GM23338 (cell line): Measurements from ENCODE around the gene DDX20. TPM values are rescaled to one million over a fixed set of nuclear protein-coding genes. Genes with fewer than 3 reads are reported as not detected.

Experiments
- ATAC-seq: fragments of 200-7000 bp; cut with Tn5 transposase; 3 replicates; pipeline ENCODE4 v1.9.1; 2020
- DNase-seq: peaks from one replicate; pipeline ENCODE4 v3.0.0-alpha.2; 2015; ENCODE audit warnings: low spot score
- H2AFZ ChIP-seq: fragments of 200-600 bp; sonication (generic); 2 replicates; pipeline ENCODE4 v1.8.0; 2016; ENCODE audit warnings: antibody characterized with exemption, mild to moderate bottlenecking, moderate library complexity
- H3F3A ChIP-seq: fragments of 200-600 bp; sonication (generic); replicated peaks from 2 replicates; pipeline ENCODE4 v1.8.0; 2017; ENCODE audit warnings: antibody characterized with exemption, mixed run types, low read depth
- H3K27ac ChIP-seq: fragments of 200-600 bp; sonication (generic); 2 replicates; pipeline ENCODE4 v1.6.1; 2016; ENCODE audit warnings: low read depth
- H3K27me3 ChIP-seq: fragments of 200-600 bp; sonication (generic); 2 replicates; pipeline ENCODE4 v1.8.0; 2016; ENCODE audit warnings: mild to moderate bottlenecking, mixed run types, moderate library complexity; ENCODE audit not compliant: insufficient read depth
- H3K36me3 ChIP-seq: fragments of 200-600 bp; sonication (generic); 2 replicates; pipeline ENCODE4 v1.8.0; 2016; ENCODE audit warnings: mild to moderate bottlenecking; ENCODE audit not compliant: insufficient read depth
- H3K4me1 ChIP-seq: fragments of 200-600 bp; sonication (generic); 2 replicates; pipeline ENCODE4 v1.8.0; 2016; ENCODE audit warnings: mild to moderate bottlenecking, moderate library complexity; ENCODE audit not compliant: insufficient read depth
- H3K4me2 ChIP-seq: fragments of 200-600 bp; sonication (generic); 2 replicates; pipeline ENCODE4 v1.7.1; 2017; ENCODE audit warnings: mixed run types
- H3K4me3 ChIP-seq: fragments of 200-600 bp; sonication (generic); 2 replicates; pipeline ENCODE4 v1.6.1; 2016; ENCODE audit warnings: mixed run types
- H3K79me2 ChIP-seq: fragments of 200-600 bp; sonication (generic); replicated peaks from 2 replicates; pipeline ENCODE4 v1.8.0; 2017; ENCODE audit warnings: mild to moderate bottlenecking; ENCODE audit not compliant: insufficient read depth
- H3K9me2 ChIP-seq: fragments of 200-600 bp; sonication (generic); 2 replicates; pipeline ENCODE4 v1.8.0; 2017; ENCODE audit not compliant: insufficient read depth
- H4K20me1 ChIP-seq: fragments of 200-600 bp; sonication (generic); replicated peaks from 2 replicates; pipeline ENCODE4 v1.8.0; 2017; ENCODE audit warnings: mild to moderate bottlenecking; ENCODE audit not compliant: insufficient read depth
- H3K27ac Mint-ChIP-seq: 2 replicates; pipeline ENCODE4 v1.8.0; 2020; ENCODE audit warnings: inconsistent platforms, mild to moderate bottlenecking, moderate library complexity, mixed read lengths
- H3K27me3 Mint-ChIP-seq: 3 replicates; pipeline ENCODE4 v1.8.0; 2022; ENCODE audit warnings: low read depth, mild to moderate bottlenecking, moderate library complexity, mixed read lengths, inconsistent platforms; ENCODE audit not compliant: insufficient read depth, poor library complexity
- H3K36me3 Mint-ChIP-seq: 3 replicates; pipeline ENCODE4 v1.8.0; 2021; ENCODE audit warnings: low read depth, mild to moderate bottlenecking, inconsistent platforms, moderate library complexity, mixed read lengths
- H3K4me1 Mint-ChIP-seq: 3 replicates; pipeline ENCODE4 v1.8.0; 2020; ENCODE audit warnings: mild to moderate bottlenecking, inconsistent platforms, mixed read lengths
- H3K4me3 Mint-ChIP-seq: 3 replicates; pipeline ENCODE4 v1.8.0; 2021; ENCODE audit warnings: moderate library complexity, mild to moderate bottlenecking, inconsistent platforms, mixed read lengths
- H3K9me3 Mint-ChIP-seq: 3 replicates; pipeline ENCODE4 v1.8.0; 2020; ENCODE audit warnings: moderate library complexity, mild to moderate bottlenecking, inconsistent platforms, mixed read lengths
- EZH2 ChIP-seq: fragments of 200-600 bp; sonication (generic); IDR thresholded peaks from one replicate; pipeline ENCODE4 v1.8.0; 2017; ENCODE audit warnings: antibody characterized with exemption, mild to moderate bottlenecking, low read depth; ENCODE audit not compliant: unreplicated experiment
- JUNB ChIP-seq: IDR thresholded peaks from one replicate; pipeline ENCODE4 v1.6.1; 2016; ENCODE audit warnings: antibody characterized with exemption; ENCODE audit not compliant: unreplicated experiment
- polyA plus RNA-seq: library from polyadenylated mRNA; unstranded; fragments of >200 nt; fragmentation: Nextera tagmentation; extraction: Ambion mirVana; gene quantifications from 2 replicates; pipeline ENCODE4 v1.2.1, GENCODE V29; 2016
- total RNA-seq: library from RNA; depleted of rRNA; stranded (reverse); fragments of >200 nt; shearing (Covaris generic); gene quantifications from 2 replicates; pipeline ENCODE4 v1.2.3, GENCODE V29; 2014
- TF ChIP-seq, protein P1 (sequence below), 2 experiments: fragments of 200-600 bp in 1 of 2; sonication (generic) in 1 of 2; conservative IDR thresholded peaks; 2 replicates each; pipeline versions ENCODE4 v1.5.1 to v1.6.1; 2016 to 2017; ENCODE audit warnings: antibody characterized with exemption in 2 of 2, low read depth in 2 of 2, mild to moderate bottlenecking in 2 of 2, moderate library complexity in 1 of 2
- TF ChIP-seq, protein P2 (sequence below): IDR thresholded peaks from 2 replicates; pipeline ENCODE4 v1.6.1; 2016; ENCODE audit warnings: antibody characterized with exemption
- TF ChIP-seq, protein P3 (sequence below): fragments of 250-450 bp; sonication (Bioruptor Pico); IDR thresholded peaks from 2 replicates; pipeline ENCODE4 v1.5.0; 2020; ENCODE audit warnings: mild to moderate bottlenecking, moderate library complexity

DDX20 gene
- total and polyA plus RNA-seq, 2 experiments from 2014 or later, result 11.9 to 54.4 TPM

DNA sequence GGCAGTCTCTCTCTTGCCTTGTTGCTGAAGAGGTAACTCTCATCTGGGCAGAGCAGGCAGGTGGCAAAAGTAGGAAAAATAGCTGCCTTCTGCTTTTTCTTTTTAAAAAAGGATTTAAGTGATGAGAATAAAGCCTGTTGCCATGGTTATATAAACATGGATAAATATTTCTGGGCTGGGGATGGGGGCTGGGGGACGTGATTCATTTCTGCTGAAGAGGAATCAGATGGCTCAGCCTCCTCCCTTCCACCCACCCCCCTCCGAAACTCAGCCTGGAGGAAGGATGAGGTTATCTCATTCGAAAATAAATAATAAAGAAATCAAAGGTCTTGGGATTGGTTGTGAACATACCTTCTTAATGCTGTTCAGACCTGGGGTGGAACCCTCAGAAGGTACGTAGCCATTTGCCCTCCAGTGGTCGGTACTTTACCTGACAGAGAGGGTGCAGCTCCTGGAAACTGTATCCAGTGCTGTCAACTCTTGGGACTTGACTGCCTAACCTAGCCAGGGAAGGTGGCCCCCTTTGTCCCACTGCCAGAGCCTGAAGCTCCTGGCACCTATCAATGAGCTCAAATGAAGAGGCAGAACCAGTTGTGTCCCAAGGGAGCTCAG, 12.7 kb upstream of the DDX20 start:
- H2AFZ ChIP-seq, result no peak overlapping the region
- no peak overlapping the region for H3K27ac ChIP-seq
- no peaks in the 10 kb centered on the region; the same call in 1 of the 3 replicates for H3K9me3 Mint-ChIP-seq
- no peak overlapping the region for H3K27ac Mint-ChIP-seq
- H4K20me1 ChIP-seq, result no peaks in the 10 kb centered on the region
- ATAC-seq (no peak), DNase-seq (no peak)
- peaks cover 17% of the 10 kb centered on the region for H3K27me3 Mint-ChIP-seq
- no peaks in the 10 kb centered on the region for H3K9me2 ChIP-seq
- no peak for TF ChIP-seq EZH2
- TF ChIP-seq, protein P1, sequence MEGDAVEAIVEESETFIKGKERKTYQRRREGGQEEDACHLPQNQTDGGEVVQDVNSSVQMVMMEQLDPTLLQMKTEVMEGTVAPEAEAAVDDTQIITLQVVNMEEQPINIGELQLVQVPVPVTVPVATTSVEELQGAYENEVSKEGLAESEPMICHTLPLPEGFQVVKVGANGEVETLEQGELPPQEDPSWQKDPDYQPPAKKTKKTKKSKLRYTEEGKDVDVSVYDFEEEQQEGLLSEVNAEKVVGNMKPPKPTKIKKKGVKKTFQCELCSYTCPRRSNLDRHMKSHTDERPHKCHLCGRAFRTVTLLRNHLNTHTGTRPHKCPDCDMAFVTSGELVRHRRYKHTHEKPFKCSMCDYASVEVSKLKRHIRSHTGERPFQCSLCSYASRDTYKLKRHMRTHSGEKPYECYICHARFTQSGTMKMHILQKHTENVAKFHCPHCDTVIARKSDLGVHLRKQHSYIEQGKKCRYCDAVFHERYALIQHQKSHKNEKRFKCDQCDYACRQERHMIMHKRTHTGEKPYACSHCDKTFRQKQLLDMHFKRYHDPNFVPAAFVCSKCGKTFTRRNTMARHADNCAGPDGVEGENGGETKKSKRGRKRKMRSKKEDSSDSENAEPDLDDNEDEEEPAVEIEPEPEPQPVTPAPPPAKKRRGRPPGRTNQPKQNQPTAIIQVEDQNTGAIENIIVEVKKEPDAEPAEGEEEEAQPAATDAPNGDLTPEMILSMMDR (conservative IDR thresholded peaks at IDR 0.05; ENCODE audit: low read depth in 2 of 2), result peak in 1 of 2 experiments; percentile 16; a peak in 1 of 4 replicates
- H3K36me3 Mint-ChIP-seq, result peaks cover under 1% of the 10 kb centered on the region; the same call in 1 of the 3 replicates
- H3K4me3 ChIP-seq, result no peak overlapping the region
- peaks cover 6% of the 10 kb centered on the region; the same call in 1 of the 2 replicates for H3K4me1 ChIP-seq
- no peak overlapping the region for H3K4me3 Mint-ChIP-seq
- H3K79me2 ChIP-seq, result no peaks in the 10 kb centered on the region
- H3K4me1 Mint-ChIP-seq, result peaks cover 6% of the 10 kb centered on the region; the same call in 2 of the 3 replicates
- H3K36me3 ChIP-seq, result no peaks in the 10 kb centered on the region
- H3F3A ChIP-seq, result peaks cover 11% of the 10 kb centered on the region
- peaks cover 18% of the 10 kb centered on the region for H3K27me3 ChIP-seq
- no peak overlapping the region for H3K4me2 ChIP-seq

DNA sequence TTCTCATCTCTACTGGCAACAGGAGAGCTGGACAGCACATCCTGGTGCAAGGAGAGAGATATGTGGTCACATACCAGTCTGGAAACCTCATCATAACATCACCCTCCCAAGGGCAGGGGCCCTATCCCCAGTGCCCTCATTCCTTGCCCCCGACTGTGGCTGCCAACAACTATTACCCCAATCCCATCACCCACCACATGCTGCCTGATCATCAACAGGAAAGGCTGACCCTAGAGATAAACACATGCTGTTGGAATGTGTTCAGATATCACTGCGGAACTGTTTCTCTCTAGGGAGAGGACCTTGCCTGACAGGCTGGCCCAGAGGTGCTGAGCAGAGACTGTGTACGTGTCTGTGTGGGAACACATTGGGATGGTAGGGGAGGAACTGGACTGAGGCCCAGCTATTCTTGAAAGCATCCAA, 12.0 kb upstream of the DDX20 start:
- H3K27ac Mint-ChIP-seq, result no peak overlapping the region
- H3K4me3 Mint-ChIP-seq, result no peak overlapping the region
- H3K36me3 Mint-ChIP-seq, result no peaks in the 10 kb centered on the region
- TF ChIP-seq JUNB, result no peak
- TF ChIP-seq, protein P2, sequence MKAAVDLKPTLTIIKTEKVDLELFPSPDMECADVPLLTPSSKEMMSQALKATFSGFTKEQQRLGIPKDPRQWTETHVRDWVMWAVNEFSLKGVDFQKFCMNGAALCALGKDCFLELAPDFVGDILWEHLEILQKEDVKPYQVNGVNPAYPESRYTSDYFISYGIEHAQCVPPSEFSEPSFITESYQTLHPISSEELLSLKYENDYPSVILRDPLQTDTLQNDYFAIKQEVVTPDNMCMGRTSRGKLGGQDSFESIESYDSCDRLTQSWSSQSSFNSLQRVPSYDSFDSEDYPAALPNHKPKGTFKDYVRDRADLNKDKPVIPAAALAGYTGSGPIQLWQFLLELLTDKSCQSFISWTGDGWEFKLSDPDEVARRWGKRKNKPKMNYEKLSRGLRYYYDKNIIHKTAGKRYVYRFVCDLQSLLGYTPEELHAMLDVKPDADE, result no peak
- TF ChIP-seq, protein P3, sequence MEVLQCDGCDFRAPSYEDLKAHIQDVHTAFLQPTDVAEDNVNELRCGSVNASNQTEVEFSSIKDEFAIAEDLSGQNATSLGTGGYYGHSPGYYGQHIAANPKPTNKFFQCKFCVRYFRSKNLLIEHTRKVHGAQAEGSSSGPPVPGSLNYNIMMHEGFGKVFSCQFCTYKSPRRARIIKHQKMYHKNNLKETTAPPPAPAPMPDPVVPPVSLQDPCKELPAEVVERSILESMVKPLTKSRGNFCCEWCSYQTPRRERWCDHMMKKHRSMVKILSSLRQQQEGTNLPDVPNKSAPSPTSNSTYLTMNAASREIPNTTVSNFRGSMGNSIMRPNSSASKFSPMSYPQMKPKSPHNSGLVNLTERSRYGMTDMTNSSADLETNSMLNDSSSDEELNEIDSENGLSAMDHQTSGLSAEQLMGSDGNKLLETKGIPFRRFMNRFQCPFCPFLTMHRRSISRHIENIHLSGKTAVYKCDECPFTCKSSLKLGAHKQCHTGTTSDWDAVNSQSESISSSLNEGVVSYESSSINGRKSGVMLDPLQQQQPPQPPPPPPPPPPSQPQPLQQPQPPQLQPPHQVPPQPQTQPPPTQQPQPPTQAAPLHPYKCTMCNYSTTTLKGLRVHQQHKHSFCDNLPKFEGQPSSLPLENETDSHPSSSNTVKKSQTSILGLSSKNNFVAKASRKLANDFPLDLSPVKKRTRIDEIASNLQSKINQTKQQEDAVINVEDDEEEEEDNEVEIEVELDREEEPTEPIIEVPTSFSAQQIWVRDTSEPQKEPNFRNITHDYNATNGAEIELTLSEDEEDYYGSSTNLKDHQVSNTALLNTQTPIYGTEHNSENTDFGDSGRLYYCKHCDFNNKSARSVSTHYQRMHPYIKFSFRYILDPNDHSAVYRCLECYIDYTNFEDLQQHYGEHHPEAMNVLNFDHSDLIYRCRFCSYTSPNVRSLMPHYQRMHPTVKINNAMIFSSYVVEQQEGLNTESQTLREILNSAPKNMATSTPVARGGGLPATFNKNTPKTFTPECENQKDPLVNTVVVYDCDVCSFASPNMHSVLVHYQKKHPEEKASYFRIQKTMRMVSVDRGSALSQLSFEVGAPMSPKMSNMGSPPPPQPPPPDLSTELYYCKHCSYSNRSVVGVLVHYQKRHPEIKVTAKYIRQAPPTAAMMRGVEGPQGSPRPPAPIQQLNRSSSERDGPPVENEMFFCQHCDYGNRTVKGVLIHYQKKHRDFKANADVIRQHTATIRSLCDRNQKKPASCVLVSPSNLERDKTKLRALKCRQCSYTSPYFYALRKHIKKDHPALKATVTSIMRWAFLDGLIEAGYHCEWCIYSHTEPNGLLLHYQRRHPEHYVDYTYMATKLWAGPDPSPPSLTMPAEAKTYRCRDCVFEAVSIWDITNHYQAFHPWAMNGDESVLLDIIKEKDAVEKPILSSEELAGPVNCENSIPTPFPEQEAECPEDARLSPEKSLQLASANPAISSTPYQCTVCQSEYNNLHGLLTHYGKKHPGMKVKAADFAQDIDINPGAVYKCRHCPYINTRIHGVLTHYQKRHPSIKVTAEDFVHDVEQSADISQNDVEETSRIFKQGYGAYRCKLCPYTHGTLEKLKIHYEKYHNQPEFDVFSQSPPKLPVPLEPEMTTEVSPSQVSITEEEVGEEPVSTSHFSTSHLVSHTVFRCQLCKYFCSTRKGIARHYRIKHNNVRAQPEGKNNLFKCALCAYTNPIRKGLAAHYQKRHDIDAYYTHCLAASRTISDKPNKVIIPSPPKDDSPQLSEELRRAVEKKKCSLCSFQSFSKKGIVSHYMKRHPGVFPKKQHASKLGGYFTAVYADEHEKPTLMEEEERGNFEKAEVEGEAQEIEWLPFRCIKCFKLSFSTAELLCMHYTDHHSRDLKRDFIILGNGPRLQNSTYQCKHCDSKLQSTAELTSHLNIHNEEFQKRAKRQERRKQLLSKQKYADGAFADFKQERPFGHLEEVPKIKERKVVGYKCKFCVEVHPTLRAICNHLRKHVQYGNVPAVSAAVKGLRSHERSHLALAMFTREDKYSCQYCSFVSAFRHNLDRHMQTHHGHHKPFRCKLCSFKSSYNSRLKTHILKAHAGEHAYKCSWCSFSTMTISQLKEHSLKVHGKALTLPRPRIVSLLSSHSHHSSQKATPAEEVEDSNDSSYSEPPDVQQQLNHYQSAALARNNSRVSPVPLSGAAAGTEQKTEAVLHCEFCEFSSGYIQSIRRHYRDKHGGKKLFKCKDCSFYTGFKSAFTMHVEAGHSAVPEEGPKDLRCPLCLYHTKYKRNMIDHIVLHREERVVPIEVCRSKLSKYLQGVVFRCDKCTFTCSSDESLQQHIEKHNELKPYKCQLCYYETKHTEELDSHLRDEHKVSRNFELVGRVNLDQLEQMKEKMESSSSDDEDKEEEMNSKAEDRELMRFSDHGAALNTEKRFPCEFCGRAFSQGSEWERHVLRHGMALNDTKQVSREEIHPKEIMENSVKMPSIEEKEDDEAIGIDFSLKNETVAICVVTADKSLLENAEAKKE, result no peak
- peaks cover 9% of the 10 kb centered on the region for H3K4me1 Mint-ChIP-seq
- DNase-seq (no peak), ATAC-seq (no peak)
- no peaks in the 10 kb centered on the region for H4K20me1 ChIP-seq
- H3K27me3 ChIP-seq, result peaks cover 18% of the 10 kb centered on the region
- no peaks in the 10 kb centered on the region for H3K9me2 ChIP-seq
- H3F3A ChIP-seq, result peaks cover 11% of the 10 kb centered on the region
- peaks cover 19% of the 10 kb centered on the region for H3K27me3 Mint-ChIP-seq
- H3K27ac ChIP-seq, result no peak overlapping the region
- H3K4me1 ChIP-seq, result peaks cover 6% of the 10 kb centered on the region; the same call in 1 of the 2 replicates
- H2AFZ ChIP-seq, result no peak overlapping the region
- H3K4me2 ChIP-seq, result no peak overlapping the region
- H3K79me2 ChIP-seq, result no peaks in the 10 kb centered on the region
- no peaks in the 10 kb centered on the region; the same call in 2 of the 3 replicates for H3K9me3 Mint-ChIP-seq
- H3K4me3 ChIP-seq, result no peak overlapping the region
- no peaks in the 10 kb centered on the region for H3K36me3 ChIP-seq
